Right forelimb (tissue), 1 donor: Measurements from ENCODE around the gene CFP.
"Not testable (repeated sequence)": the region's sequence is repeated elsewhere in the genome, so short reads cannot be mapped to it uniquely, and the experiment has no call there.

Experiments
- DNase-seq: peaks from one replicate; pipeline ENCODE4 v3.0.0-alpha.2; 2018

The CFP gene

DNA sequence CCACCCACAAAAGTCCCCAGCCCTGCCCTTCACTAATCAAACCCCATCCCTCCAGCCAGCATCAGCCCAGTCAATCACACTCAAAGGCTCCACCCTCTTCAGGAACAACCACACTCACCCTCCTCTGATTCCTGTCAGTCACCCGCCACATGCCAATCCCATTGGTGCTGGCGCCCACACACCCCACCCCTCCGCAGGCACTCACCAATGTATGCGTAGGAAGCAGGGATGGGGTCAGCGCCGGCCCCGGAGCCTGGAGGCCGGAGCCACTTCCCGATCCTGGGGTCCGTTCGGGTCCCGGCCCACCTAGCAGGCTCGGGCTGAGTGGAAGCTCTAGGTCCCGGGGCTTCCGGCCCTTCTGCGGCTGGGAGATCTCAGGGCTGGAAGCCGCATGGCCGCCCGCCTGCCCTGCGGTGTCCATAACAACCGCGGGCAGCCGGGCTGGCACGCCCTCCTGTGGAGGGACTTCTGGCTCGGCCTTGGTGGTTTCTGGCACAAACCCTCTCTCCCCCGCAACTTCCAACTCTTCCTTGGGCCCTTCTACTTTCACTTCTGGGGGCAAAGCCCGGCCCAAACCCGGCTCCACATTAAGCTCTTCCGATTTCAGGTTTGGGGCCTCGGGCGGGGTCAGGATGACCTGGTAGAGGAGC is 7.9 kb upstream of the CFP start:
- DNase-seq = no peak

DNA sequence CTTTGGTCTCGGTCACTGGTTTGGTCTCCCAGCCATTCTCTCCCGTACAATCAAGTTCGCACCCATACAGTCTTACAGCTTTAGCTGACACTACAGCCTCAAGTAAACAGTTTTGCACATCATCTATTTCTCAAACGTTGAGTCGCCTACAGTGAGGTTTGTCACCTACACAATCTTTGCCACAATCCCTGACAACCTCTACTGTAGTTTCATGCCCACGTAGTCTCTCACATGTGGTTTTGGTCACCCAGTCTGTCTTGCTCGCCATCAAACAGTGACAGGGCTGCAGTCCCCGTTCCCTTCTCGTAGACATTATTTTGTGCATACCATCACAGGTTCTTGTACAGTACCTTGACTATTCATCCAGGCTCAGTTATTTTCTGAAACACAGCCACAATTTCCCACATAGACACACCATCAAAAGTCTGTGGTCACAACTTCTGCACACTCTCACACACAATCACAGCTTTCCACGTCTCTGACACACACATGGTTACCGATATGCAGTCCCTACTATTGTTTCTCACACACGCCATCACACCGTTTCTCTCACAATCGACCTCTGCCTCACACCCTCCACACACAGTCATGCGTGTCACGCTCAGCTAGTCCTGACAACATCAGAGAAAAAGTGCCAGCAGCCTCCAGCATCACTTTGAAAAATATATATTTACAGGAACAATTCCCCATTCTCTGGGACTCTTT is 5.3 kb upstream of the CFP start:
- no peak for DNase-seq

DNA sequence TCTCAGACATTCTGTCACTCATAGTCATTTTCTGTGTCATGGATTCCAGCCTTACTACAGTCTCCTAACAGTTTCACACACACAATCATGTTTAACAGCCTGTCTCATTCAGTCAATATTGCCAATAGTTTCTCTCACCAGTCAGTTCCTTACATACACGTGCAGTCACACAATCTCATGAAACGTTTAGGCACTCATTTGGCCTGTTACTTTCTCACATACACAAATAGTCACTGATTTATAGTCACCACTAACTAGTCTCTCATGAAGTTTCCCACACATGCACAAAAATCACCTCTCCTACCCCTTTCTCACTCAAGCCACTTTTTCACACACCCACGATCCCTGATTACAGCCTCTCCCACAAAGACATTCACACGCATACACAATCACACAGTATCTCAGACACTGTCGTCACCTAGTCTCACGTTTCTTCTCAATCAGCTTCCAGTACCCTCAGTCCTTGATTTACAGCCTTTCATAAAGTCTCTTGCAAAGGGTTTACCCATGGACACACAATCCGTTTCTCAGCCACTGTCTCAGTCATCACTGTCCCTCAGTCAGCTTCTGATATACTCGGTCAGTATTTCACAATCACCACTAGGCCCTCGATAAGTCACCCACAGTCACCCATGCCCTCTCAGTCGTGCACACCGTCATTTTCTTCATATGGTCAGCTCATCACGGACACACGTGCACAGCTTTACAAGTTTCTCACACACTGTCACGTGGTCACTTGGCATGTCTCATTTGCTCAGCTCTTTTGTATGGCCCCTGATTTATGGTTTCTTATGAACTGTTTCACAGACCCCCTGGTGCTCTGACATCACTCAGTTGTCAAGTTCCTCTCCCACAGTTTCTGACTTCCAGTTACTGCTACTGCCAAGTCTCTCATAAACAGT is 4.2 kb upstream of the CFP start:
- no peak for DNase-seq

DNA sequence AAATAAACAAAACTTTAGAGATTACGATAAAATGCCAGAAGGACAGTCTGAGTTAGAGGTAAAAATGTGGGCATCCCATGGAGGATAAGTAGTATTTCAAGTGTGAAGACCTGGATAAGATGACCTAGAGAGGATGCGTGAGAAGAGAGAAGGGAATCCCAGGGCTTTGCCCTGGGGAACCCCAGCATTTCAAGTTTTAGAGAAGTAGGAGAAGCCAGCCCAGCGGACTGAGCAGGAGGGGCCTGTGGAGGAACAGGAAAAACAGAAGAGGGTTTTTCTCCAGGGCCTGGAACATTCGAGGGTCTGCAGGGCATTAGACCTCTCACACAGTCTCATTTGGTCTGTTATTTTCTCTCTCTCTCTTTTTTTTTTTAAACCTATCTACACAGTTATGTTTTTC is 2.9 kb upstream of the CFP start:
- DNase-seq = no peak

DNA sequence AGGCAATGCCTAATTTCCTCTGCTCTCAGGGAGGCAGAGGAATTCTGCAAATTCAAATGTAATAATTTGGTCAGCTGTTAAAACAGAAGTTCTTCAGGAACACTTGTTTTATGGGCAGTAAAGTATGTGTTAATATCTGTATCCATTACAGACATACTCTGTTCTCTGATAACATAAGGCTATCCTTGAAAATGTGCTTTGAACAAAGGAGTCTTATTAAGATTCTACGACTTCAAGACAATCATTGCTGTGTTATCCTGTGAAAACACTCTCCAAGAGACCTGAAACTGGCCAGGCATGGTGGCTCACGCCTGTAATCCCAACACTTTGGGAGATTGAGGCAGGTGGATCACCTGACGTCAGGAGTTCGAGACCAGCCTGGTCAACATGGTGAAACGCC is 1.9 kb upstream of the CFP start:
- DNase-seq = no peak

DNA sequence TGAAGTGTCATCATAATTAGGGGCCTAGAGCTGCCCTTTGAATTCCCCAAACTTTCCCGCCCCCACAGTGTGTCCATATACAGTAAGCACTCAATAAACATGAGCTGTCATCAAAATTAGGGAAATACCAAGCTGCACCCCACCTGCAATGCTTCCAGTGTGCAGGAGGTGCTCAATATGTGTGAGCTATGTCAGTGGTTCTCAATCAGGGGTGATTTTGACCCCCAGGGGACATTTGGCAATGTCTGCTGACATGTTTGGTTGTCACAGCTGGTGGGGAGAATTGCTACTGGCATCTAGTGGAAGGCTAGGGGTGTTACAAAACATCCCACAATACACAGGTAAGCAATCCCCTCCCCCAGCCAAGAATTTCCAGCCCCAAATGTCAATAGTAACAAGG is 748 bp downstream of the CFP start:
- DNase-seq = no peak

DNA sequence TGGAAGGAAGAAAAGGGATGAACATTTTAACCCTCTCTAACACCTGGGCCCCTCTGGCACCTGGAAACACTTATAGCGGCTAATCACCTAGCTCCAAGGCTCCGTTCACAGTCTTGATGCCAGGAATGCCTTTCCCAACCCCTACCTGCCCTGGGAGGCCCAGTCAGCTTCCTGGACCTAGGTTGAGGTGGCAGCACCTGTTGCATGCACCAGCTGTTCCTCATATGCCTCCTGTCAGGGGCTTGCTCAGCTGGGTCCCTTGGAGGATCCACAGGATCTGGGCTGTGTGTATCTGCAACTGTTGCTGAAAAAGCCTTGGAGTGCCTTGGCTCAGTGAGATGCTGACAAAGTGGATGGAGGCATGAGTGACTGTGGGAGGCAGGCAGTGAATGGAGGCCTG is 4.4 kb downstream of the CFP start:
- no peak for DNase-seq

DNA sequence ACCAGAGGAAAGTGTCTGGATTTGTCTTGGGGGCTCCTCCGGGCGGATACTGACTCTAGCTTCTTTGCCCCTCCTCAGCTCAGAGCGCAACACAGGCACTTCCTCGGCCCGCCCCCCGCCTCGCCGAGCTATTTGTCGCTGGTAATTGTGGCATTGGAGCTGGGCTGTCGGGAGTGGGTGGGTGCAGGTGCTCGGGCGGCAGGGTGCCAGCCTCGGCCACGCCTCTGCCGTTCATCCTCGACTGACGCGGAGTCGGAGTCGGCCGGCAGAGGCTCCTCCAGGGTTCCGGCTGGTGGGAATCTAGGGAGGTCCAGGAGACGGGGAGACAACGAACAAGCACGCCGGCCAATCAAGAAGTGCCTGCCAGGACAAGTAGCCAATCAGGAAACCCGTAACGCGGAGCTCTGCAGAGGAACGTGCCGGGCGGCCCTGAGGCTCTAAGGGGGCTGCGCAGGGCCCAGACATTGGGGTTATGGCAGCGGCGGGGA is 6.1 kb downstream of the CFP start:
- DNase-seq = peak; percentile 73

DNA sequence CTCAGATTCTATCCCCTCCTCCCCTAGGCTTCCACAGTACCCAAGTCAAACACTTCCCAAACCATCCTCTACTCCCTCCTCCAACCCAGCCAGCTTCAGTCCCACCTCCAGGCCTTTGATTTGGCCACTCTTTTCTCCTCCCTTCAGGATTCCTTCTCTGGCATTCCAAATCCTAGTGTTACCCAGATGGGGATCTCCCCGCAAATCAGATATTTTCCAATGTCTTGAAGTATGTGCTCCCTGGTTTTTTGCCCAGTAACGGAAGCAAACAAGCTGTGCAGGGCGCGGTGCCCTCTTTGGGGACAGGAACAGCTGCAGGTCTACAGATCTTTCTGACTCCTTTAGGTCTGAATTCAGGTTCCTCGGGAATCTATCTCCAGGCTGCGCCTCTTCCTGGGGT is 7.9 kb downstream of the CFP start:
- no peak for DNase-seq

DNA sequence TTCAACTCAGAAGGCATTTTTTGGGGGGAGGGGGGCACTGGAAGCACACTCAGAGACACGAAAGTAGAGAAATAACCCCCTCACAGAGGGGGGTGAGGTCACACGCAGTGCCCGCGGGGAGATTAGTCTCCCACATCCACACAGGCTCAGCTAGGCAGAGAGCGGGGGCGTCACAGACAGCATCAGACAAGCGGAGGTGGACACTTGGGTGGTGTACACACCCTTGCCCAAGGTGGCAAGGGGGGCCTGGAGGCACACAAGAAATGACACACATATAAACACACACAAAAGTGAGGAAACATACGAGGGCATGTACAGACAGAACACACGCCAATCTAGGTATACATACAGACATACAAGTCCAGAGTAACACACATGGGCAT is 9.4 kb downstream of the CFP start:
- DNase-seq = no peak

DNA sequence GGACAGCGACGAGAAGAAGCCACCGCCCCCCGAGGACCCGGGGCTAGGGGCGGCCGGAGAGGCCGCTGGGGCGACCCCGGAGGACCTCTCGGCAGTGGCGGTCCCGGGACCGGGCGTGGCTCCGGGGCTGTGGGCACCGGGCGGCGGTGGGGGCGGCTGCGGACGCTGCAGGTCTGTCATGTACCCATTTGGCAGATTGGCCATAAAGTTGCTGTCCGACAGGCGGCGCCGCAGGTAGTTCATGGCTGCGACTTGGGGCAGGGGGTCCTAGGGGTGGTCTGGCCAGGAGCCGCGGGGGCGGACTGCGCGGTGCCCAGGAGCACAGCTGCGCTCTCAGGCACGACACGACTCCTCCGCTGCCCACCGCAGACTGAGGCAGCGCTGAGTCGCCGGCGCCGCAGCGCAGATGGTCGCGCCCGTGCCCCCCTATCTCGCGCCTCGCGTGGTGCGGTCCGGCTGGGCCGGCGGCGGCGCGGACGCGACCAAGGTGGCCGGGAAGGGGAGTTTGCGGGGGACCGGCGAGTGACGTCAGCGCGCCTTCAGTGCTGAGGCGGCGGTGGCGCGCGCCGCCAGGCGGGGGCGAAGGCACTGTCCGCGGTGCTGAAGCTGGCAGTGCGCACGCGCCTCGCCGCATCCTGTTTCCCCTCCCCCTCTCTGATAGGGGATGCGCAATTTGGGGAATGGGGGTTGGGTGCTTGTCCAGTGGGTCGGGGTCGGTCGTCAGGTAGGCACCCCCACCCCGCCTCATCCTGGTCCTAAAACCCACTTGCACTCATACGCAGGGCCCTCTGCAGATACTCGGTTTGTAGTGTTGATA is 10.0 kb downstream of the CFP start, which contains the start of gene SYN1:
TSS of gene SYN1 (minus strand) at position 372 of the 817 bp plus-strand sequence. CDS start at position 243, 129 bp downstream.
- peak; percentile 82 for DNase-seq

DNA sequence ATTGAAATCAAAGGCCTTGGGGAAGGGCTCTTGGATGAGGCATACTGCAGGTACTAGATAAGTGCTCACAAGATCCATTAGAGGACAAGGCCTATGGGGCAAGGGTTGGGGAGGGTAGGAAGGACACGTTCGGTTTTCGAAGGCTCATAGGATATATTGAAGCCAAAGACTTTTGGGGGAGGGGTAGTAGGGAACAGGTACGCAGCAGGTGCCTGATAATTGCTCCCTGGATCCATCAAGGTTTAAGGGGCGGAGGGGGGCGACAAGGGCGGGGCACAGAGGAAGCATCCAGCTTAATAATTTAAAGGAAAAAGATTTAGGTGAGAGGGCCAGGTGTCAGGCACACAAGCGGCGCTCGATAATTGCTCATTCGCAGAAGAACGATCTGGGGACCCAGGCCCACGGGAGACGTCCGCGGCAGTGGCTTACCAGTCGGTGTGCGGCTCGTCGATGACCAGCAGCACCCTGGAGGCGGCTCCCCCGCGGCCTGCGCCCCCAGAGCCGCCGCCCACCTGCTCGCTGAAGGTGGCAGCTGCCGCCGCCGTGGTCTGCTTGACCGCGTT is 10.7 kb downstream of the CFP start:
- DNase-seq = no peak

DNA sequence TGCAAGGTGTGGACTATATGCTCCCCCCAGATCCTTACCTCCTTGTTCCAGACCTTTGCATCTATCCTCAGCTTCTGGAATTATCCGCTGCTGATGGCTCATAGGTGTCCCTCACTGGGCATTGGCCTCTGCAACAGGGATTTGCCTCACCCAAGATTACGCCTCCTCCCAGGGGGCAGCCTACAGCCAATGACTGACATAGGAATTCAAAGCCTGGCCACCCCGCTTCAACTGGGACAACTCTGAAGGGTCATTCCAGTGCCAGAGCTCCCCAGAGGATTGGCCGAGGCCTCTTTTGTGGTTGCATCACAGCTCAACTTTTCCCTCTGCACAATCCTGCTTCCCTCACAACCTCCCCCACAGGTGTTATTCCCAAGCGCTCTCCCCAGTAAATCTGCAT is 15.1 kb downstream of the CFP start:
- no peak for DNase-seq

DNA sequence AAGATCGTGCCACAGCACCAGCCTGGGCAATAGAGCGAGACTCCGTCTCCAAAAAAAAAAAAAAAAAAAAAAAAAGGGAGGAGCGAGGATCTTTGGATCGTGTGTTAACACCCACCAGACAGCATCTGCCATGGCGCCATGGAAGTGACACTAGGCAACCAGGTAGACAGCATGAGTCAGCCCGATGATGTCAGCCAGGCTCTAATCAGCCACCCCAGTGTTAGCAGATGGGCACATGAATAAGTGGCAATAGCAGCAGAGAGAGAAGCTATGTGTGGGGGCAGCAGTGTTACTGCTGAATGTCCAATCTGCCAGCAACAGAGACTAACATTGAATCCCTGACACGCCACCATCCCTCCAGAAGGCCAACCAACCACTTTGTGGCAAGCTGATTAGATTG is 16.6 kb downstream of the CFP start:
- no peak for DNase-seq

DNA sequence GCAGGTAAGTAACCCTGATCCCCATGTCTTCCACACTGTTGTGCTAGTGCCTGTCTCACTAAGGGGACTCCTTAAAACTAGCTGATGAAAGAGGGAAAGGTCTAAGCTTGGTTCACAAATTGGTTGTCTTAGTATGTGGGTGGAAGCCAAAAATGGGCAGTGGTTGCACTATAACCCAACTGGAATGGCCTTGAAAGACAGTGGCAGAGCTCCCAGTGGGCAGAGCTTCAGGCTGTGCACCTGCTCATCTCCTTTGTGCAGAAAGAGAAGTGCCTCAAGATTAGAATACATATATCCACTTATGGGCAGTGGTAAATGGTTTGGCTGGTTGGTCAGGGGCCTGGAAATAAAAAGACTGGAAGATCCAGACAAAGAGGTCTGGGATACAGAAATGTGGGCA is 17.3 kb downstream of the CFP start:
- no peak for DNase-seq

DNA sequence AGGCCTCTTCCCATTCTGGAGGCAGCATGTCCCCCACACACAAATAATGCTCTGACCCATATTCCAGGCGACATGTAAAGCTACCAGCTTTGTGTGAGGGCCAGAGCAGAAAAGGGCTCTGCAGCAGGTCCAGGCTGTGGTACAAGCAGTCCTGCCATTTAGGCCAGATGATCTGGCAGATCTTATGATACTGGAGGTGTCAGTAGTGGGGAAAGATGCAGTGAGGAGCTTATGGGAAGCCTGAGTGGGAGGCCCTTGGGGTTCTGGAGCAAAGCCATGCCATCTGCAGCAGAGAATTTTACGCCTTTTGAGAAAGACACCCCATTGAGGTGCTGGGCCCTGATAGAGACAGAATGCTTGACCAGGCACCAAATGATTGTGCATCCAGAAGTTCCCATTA is 17.8 kb downstream of the CFP start:
- DNase-seq = no peak

DNA sequence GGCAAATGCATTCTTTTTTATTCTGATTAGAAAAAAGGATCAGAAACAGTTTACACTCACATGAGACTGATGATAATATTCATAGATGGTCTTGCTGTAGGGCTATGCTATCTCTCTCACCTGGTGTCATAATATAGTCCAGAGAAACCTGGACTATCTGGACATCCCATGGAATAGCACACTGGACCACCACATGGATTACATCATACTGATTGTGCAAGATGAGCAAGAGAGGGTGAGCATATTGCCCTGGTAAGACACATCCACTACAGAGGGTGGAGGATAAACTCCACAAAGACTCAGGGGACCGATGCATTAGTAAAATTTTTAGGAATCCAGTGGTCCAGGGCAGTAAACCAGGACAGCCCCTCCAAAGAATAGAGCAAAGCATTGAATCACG is 18.2 kb downstream of the CFP start:
- DNase-seq = no peak

DNA sequence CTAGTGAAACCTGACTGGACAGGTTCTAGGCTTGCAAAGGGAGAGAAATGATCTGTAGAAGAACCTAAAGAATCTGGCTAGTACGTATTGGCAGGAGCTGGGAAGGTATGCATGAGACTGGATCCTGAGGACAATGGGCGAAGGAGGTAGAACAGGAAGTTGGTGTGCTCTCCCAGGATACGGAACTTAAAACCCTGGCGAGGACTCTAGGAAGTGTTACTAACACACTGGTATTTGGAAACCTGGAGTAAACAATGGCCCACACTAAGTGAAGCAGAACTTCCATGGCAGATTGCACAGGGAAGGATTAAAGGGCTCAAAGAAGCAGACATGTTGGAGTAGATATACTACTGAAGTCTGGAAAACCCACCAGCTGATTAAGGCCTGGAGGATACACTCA is 19.2 kb downstream of the CFP start:
- DNase-seq = no peak

DNA sequence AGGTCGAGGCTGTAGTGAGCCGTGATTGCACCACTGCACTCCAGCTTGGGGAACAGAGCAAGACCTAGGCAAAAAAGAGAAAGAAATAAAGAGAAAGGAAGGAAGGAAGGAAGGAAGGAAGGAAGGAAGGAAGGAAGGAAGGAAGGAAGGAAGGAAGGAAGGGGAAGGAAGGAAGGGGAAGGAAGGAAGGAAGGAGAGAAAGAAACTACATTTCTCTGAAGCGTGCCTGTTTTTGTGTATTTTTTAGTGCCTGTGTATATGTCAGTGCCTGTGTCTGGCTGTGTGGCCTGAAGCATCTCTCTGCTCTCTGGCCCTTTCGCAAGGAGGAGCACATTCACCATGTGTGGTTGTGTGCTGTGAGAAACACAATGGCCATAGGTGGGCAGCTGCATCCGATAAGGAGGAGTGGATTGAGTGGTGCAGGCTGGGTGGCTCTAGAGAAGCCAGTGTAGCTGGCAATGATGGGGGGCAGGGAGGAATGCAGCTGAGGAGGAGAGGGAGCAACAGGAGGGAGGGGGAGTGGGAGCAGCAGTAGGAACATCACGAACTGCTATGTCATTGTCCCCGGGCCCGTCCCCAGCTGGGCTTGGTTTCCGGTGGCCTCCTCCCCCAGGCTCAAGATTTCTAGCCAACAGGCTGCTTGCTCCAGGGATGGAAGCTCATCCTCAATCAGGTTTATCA is 21.5 kb downstream of the CFP start:
- DNase-seq = no peak

DNA sequence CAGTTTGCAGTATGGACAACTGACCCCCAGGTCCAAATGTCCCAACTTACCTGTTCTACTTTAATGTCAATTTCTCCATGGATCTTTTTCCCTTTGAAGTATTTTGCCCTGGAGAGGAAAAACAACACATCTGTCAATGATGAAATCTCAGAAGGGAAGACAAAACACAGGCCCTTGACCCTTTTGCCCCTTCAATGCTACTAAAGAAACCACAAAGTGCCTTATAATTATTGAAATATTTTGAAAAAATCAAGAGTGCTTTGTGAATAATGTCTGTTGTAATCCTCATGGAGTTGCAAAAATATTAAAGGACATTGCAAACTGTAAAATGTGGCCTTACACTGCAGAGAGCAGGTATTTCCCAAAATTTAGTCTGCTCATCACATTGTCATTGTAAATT is 22.6 kb downstream of the CFP start:
- no peak for DNase-seq

DNA sequence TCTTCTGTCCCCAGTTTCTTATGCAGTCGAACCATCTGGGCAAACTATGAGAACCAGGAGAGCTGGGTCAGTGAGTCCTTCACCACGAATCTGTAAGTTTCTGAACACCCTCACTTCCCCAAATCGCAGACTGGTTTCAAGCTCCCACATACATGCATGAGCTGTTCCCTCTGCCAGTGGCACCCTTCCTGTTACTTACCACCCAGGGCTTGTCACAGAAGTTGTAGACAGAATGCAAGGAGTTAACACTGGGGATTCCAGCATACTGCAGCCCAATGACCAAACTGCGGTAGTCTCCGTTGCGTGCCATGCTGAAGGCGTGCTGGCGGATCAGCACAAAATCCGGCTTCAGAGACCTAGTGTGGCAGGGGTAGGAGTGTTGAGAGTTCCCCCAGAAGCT is 24.7 kb downstream of the CFP start:
- DNase-seq = no peak

DNA sequence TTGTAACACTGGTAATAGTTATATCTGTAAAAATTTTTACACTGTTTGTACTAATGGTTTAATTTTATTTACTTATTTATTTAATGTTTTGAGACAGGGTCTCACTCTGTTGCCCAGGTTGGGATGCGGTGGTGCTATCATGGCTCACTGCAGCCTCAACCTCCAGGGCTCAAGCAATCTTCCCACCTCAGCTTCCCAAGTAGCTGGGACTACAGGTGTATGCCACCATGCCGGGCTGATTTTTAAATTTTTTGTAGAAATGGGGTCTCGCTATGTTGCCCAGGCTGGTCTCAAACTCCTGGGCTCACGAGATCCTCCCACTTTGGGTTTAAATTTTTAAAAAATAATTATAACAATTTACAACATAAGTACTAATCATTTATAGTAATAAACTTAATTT is 26.6 kb downstream of the CFP start:
- not testable (repeated sequence) for DNase-seq
